PFSK-1 (cell line): ENCODE data around the gene CA11.

Experiments used
- FOXP2 ChIP-seq: optimal IDR thresholded peaks from 2 replicates; pipeline ENCODE3; 2011; ENCODE audit warnings: borderline replicate concordance, control low read depth, inconsistent platforms; ENCODE audit not compliant: insufficient read depth; ENCODE audit errors: extremely low read length, extremely low read depth
- POLR2AphosphoS5 ChIP-seq: IDR thresholded peaks from 2 replicates; pipeline ENCODE4 v1.6.1; 2012; ENCODE audit warnings: low read depth, mild to moderate bottlenecking, control low read depth, low read length, moderate library complexity
- REST ChIP-seq, 2 experiments: IDR thresholded peaks; 2 replicates each; pipeline versions ENCODE4 v1.6.1 to v1.8.0; 2011 to 2012; ENCODE audit warnings: low read depth in 2 of 2, low read length in 2 of 2, control low read depth in 1 of 2, inconsistent platforms in 1 of 2, mild to moderate bottlenecking in 1 of 2, moderate library complexity in 1 of 2; ENCODE audit not compliant: insufficient read depth in 1 of 2
- SIN3A ChIP-seq: IDR thresholded peaks from 2 replicates; pipeline ENCODE4 v1.6.1; 2012; ENCODE audit warnings: mild to moderate bottlenecking, low read length, moderate library complexity, borderline replicate concordance; ENCODE audit not compliant: insufficient read depth
- TAF1 ChIP-seq: IDR thresholded peaks from 2 replicates; pipeline ENCODE4 v1.6.1; 2012; ENCODE audit warnings: low read length, control low read depth, borderline replicate concordance; ENCODE audit not compliant: insufficient read depth

CA11 gene

DNA sequence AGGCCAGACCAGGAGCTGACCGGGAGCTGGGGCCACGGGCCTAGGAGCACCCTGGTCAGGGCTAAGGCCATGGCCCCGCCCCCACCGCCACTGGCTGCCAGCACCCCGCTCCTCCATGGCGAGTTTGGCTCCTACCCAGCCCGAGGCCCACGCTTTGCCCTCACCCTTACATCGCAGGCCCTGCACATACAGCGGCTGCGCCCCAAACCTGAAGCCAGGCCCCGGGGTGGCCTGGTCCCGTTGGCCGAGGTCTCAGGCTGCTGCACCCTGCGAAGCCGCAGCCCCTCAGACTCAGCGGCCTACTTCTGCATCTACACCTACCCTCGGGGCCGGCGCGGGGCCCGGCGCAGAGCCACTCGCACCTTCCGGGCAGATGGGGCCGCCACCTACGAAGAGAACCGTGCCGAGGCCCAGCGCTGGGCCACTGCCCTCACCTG, 20.1 kb downstream of the CA11 start:
- TF ChIP-seq FOXP2 = no peak

DNA sequence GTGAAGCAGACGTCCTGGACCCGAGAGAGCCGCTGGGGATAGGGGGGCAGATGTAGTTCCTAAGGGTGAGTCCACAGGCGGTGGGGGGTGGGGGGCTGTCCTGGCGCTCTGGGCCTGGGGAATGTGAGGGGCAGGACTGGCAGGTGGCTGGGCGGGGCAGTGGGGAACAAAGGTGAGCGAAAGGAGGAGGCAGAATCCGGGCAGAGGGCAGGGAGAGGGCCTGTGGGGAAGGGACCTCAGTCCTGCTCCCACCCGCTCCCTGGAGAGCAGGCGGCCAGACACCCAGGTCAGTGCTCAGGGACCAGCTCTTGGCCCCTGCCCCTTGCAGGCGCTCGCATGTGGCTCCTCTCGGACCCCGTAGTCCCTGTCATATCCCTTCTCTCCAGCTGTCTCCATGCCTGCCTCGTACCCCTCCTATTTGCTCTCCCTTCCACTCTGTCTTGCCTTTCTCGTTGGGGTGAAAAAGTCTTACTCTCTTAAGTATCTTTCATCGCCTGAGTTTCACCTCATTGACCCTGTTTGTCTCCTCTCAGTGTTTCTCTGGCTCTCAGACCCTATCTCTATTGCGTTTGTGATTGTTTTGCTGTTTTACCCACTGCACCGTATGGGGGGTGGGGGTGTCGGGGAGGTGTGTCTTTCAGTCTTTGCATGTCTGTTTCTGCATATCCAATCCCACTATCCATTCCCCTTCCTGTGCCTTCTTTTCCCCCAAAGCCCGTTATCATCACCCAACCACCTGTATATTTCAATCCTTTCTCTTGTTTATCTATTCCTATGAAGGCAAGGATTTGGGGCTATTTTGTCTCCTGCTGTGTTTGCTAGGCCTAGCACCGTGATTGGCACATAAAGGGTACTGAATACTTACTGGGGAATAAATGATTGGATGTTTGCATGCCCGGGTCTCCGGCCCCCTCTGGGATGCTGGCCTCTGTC, 20.9 kb downstream of the CA11 start:
- no peak for TF ChIP-seq FOXP2
- TF ChIP-seq POLR2AphosphoS5 = no peak

- TF ChIP-seq FOXP2 (peak; percentile 72), TAF1 (no peak), POLR2AphosphoS5 (peak; percentile 8; the same call in 1 of the 2 replicates), REST (IDR thresholded peaks at IDR 0.05; ENCODE audit: insufficient read depth in 1 of 2, low read depth in 2 of 2, low read length in 2 of 2) (no peak), SIN3A (no peak)
Measured at GRCh38 chr19:48624067-48624594, 21.9 kb downstream of the CA11 start.

DNA sequence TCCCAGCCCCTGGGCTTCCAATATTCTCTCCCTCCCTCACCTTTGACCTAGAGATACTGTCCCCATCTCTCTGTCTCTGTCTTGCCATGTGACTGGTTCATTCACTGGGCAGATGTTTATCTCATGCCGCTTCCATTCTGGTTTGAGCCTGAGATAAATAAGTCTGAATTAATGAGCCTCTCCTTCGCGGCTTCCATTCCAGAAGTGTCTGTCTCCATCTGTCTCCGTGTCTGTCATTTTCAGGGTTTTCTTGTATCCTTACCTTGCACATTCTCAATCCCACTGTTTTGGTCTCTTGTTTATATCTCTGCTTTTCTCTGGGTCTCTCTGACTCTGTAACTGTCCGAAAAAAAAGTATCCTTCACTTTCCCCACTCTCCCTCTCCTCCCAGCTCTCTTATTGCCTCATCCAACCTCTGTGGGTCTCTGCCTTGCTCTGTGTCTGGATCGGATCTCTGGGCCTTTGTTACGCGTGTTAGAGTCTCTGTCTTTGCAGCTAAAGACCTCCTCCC, 22.4 kb downstream of the CA11 start:
- TF ChIP-seq REST (IDR thresholded peaks at IDR 0.05; ENCODE audit: insufficient read depth in 1 of 2, low read depth in 2 of 2, low read length in 2 of 2) (no peak), POLR2AphosphoS5 (peak; percentile 48; the same call in 1 of the 2 replicates)

GRCh38 chr19:48619692-48620585, 26.0 kb downstream of the CA11 start:
- TF ChIP-seq REST (IDR thresholded peaks at IDR 0.05; ENCODE audit: insufficient read depth in 1 of 2, low read depth in 2 of 2, low read length in 2 of 2) (no peak), FOXP2 (no peak), TAF1 (no peak), POLR2AphosphoS5 (no peak; the same call in 1 of the 2 replicates)
